ENCODE results near the gene HOXA7. TPM values are rescaled to one million over a fixed set of nuclear protein-coding genes. Genes with fewer than 3 reads are reported as not detected.

Gene HOXA7
- total and polyA plus RNA-seq, 10 of the 15 experiments (the other 5 are each of a cell fraction or from before 2014, with no cell fraction given) = not detected

- POLR2A ChIA-PET = no interaction called here
- no peak for FAIRE-seq
- H3K4me2 ChIP-seq (ENCODE audit: control insufficient read depth, insufficient read depth) = no peak overlapping the region
- no peaks in the 10 kb centered on the region for H3K36me3 ChIP-seq (ENCODE audit: control insufficient read depth in 2 of 2, insufficient read depth in 2 of 2, low read length in 1 of 2)
- H3K4me1 ChIP-seq (ENCODE audit: control insufficient read depth, insufficient read depth, low read length) = no peaks in the 10 kb centered on the region
- RAD21 ChIA-PET (ENCODE audit: unreplicated experiment) = interaction anchor here (0.8 kb wide), 1 partner anchor 421 kb away, joined by 3 read pairs; no protein-coding TSS in a partner anchor
- H3K9me3 ChIP-seq (replicated peaks; ENCODE audit: control insufficient read depth, insufficient read depth, low read length) = no peaks in the 10 kb centered on the region; the same call in 2 of the 3 replicates
- SMC1A ChIA-PET (ENCODE audit: uncharacterized antibody, unreplicated experiment) = no interaction called here
- H3K27ac ChIP-seq (ENCODE audit: control insufficient read depth, insufficient read depth) = no peak overlapping the region
- no peaks in the 10 kb centered on the region for H3K79me2 ChIP-seq (ENCODE audit: control insufficient read depth, insufficient read depth, low read length)
- CTCF ChIA-PET = interaction anchor here (0.8 kb wide), 1 partner anchor 259 kb away, joined by 3 read pairs; no protein-coding TSS in a partner anchor
- H2AFZ ChIP-seq (ENCODE audit: control insufficient read depth, low read depth, low read length) = no peak overlapping the region
- no peak overlapping the region for H3K4me3 ChIP-seq
- 91% methylated on average over 31 of the region's 41 CpGs for WGBS (ENCODE audit: insufficient coverage, insufficient replicate concordance, low lambda C conversion rate, missing lambda C conversion rate)
- no peak for ATAC-seq
- intact Hi-C loops (cut with micrococcal nuclease; ENCODE audit: unreplicated experiment) = no loop called here
- DNase-seq (ENCODE audit: low read depth, low spot score) = no peak
- TF ChIP-seq KLF5 (IDR thresholded peaks at IDR 0.05; ENCODE audit: partially characterized antibody) (no peak), ZNF274 (IDR thresholded peaks at IDR 0.05; ENCODE audit: insufficient read depth, insufficient read length) (no peak), ETV6 (conservative IDR thresholded peaks at IDR 0.05 in 1 of 2, IDR thresholded peaks at IDR 0.05 in 1 of 2; ENCODE audit: borderline replicate concordance in 1 of 2, low read depth in 1 of 2) (no peak), JUND (IDR thresholded peaks at IDR 0.05; ENCODE audit: low read depth, low read length) (no peak), PAX8 (IDR thresholded peaks at IDR 0.05) (no peak), E4F1 (IDR thresholded peaks at IDR 0.05; ENCODE audit: borderline replicate concordance, partially characterized antibody) (no peak), E2F4 (IDR thresholded peaks at IDR 0.05; ENCODE audit: low read depth, low read length) (no peak)
- TF ChIP-seq, protein P1, sequence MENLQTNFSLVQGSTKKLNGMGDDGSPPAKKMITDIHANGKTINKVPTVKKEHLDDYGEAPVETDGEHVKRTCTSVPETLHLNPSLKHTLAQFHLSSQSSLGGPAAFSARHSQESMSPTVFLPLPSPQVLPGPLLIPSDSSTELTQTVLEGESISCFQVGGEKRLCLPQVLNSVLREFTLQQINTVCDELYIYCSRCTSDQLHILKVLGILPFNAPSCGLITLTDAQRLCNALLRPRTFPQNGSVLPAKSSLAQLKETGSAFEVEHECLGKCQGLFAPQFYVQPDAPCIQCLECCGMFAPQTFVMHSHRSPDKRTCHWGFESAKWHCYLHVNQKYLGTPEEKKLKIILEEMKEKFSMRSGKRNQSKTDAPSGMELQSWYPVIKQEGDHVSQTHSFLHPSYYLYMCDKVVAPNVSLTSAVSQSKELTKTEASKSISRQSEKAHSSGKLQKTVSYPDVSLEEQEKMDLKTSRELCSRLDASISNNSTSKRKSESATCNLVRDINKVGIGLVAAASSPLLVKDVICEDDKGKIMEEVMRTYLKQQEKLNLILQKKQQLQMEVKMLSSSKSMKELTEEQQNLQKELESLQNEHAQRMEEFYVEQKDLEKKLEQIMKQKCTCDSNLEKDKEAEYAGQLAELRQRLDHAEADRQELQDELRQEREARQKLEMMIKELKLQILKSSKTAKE (IDR thresholded peaks at IDR 0.05; ENCODE audit: low read depth, poor library complexity, severe bottlenecking) = no peak
- TF ChIP-seq, protein P2, sequence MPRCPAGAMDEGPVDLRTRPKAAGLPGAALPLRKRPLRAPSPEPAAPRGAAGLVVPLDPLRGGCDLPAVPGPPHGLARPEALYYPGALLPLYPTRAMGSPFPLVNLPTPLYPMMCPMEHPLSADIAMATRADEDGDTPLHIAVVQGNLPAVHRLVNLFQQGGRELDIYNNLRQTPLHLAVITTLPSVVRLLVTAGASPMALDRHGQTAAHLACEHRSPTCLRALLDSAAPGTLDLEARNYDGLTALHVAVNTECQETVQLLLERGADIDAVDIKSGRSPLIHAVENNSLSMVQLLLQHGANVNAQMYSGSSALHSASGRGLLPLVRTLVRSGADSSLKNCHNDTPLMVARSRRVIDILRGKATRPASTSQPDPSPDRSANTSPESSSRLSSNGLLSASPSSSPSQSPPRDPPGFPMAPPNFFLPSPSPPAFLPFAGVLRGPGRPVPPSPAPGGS (IDR thresholded peaks at IDR 0.05; ENCODE audit: borderline replicate concordance, insufficient read depth, low read depth, low read length, poor library complexity, severe bottlenecking) = no peak
- H3K27me3 ChIP-seq (replicated peaks in 1 of 2; ENCODE audit: control insufficient read depth in 2 of 2, insufficient read depth in 2 of 2, low read length in 1 of 2) = peaks cover 0 to 2% of the 10 kb centered on the region in 2 experiments; a peak in 3 of 4 replicates
- H4K20me1 ChIP-seq (ENCODE audit: control insufficient read depth, insufficient read depth) = no peaks in the 10 kb centered on the region
- H3K9ac ChIP-seq (ENCODE audit: control insufficient read depth, insufficient read depth, low read length) = no peak overlapping the region
- BruUV-seq (replicated peaks) = no TSS peak
- in situ Hi-C loops (cut with MboI) = no loop called here
These were observed 47.9 kb downstream of the HOXA7 start for GRCh38 chr7:27108390-27109127.
